ENCODE results near the gene CDON. TPM values are rescaled to one million over a fixed set of nuclear protein-coding genes. Genes with fewer than 3 reads are reported as not detected.

Gene CDON
- total RNA-seq, 1 experiment from 2014 or later: 17.1 TPM

- no TSS peak for BruUV-seq (replicated peaks)
- DNase-seq (ENCODE audit: low read depth, low spot score) (no peak), ATAC-seq (no peak)
- Histone ChIP-seq H3K36me3 (ENCODE audit: control insufficient read depth, insufficient read depth, low read length) (no peaks in the 10 kb centered on the region), H3K9me3 (ENCODE audit: control insufficient read depth, insufficient read depth, low read depth, low read length) (no peaks in the 10 kb centered on the region), H3K27ac (ENCODE audit: low read length) (no peak overlapping the region), H3K4me3 (ENCODE audit: low read depth in 2 of 2, low read length in 2 of 2) (no peak overlapping the region), H3K27me3 (ENCODE audit: control insufficient read depth, insufficient read depth, low read length) (no peaks in the 10 kb centered on the region), H3K4me1 (ENCODE audit: control insufficient read depth, insufficient read depth, low read length) (no peaks in the 10 kb centered on the region)
- intact Hi-C loops (cut with micrococcal nuclease; ENCODE audit: unreplicated experiment) (no loop called here), in situ Hi-C loops (cut with HindIII; ENCODE audit: low pct_unique_long_range_greater_than_20kb, low sequenced_read_pairs) (no loop called here)
- no peak for TF ChIP-seq CTCF (IDR thresholded peaks at IDR 0.05)
- TF ChIP-seq REST (IDR thresholded peaks at IDR 0.05; ENCODE audit: insufficient read depth in 1 of 2, low read depth in 2 of 2, low read length in 1 of 2): no peak
- no peak for TF ChIP-seq POLR2AphosphoS5 (IDR thresholded peaks at IDR 0.05; ENCODE audit: low read depth, low read length)
- TF ChIP-seq SIN3A (IDR thresholded peaks at IDR 0.05; ENCODE audit: borderline replicate concordance, insufficient read depth, low read depth, low read length): no peak
- no peak for TF ChIP-seq TCF7L2 (IDR thresholded peaks at IDR 0.05; ENCODE audit: low read depth, low read length)
- ChIA-PET POLR2A (no interaction called here), CTCF (interaction anchor here (0.5 kb wide), 1 partner anchor 45 kb away, joined by 12 read pairs; no protein-coding TSS in a partner anchor)
Observed at GRCh38 chr11:125995313-125995712, 67.4 kb downstream of the CDON start.

GRCh38 chr11:125994509-125994908, 68.2 kb downstream of the CDON start:
- ATAC-seq (no peak), DNase-seq (ENCODE audit: low read depth, low spot score) (no peak)
- intact Hi-C loops (cut with micrococcal nuclease; ENCODE audit: unreplicated experiment) (no loop called here), in situ Hi-C loops (cut with HindIII; ENCODE audit: low pct_unique_long_range_greater_than_20kb, low sequenced_read_pairs) (no loop called here)
- ChIA-PET CTCF (no interaction called here), POLR2A (no interaction called here)
- Histone ChIP-seq H3K4me1 (ENCODE audit: control insufficient read depth, insufficient read depth, low read length) (no peaks in the 10 kb centered on the region), H3K36me3 (ENCODE audit: control insufficient read depth, insufficient read depth, low read length) (no peaks in the 10 kb centered on the region), H3K27ac (ENCODE audit: low read length) (no peak overlapping the region), H3K4me3 (ENCODE audit: low read depth in 2 of 2, low read length in 2 of 2) (no peak overlapping the region), H3K9me3 (ENCODE audit: control insufficient read depth, insufficient read depth, low read depth, low read length) (no peaks in the 10 kb centered on the region), H3K27me3 (ENCODE audit: control insufficient read depth, insufficient read depth, low read length) (no peaks in the 10 kb centered on the region)
- no TSS peak for BruUV-seq (replicated peaks)
- TF ChIP-seq POLR2AphosphoS5 (IDR thresholded peaks at IDR 0.05; ENCODE audit: low read depth, low read length): no peak
- TF ChIP-seq SIN3A (IDR thresholded peaks at IDR 0.05; ENCODE audit: borderline replicate concordance, insufficient read depth, low read depth, low read length): no peak
- TF ChIP-seq REST (IDR thresholded peaks at IDR 0.05; ENCODE audit: insufficient read depth in 1 of 2, low read depth in 2 of 2, low read length in 1 of 2): no peak

Data from Panc1 (cell line).